ENCODE measurements around the gene ASMTL.

The ASMTL gene

DNA sequence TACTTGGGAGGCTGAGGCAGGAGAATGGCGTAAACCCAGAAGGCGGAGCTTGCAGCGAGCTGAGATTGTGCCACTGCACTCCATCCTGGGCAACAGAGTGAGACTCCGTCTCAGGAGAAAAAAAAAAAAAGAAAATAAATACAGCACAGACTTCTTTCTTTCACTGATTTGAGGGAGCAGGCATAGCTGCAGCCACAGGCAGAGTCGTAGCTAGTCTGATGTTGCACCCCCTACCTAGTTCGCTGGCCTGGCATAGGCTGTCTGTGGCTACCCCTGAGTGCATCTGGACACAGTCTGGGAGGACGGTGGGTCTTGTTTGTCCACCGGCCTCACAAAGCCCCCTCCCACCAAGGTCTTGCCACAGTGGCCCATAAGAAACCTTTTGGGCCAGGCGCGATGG, 94.7 kb downstream of the ASMTL start:
- H3K4me3 ChIP-seq: no peak overlapping the region
- H4K20me1 ChIP-seq: peaks cover 0 to 4% (median 0%) of the 10 kb centered on the region in 11 experiments; a peak in 1 of 22 replicates
- peaks cover 46 to 87% (median 75%) of the 10 kb centered on the region in 11 experiments for H3K36me3 ChIP-seq
- peaks cover 10 to 27% (median 22%) of the 10 kb centered on the region in 11 experiments for H3K9me3 ChIP-seq (replicated peaks in 1 of 11)
- H3K27me3 ChIP-seq: no peaks in the 10 kb centered on the region
- H3K4me2 ChIP-seq: no peak overlapping the region
- peaks cover 0 to 13% (median 10%) of the 10 kb centered on the region in 10 experiments; a peak in 17 of 20 replicates for H3K4me1 ChIP-seq
- TF ChIP-seq Cebpa-rat (IDR thresholded peaks at IDR 0.05): no peak
- no peak overlapping the region for H3K27ac ChIP-seq
- H3K9ac ChIP-seq: no peak overlapping the region

DNA sequence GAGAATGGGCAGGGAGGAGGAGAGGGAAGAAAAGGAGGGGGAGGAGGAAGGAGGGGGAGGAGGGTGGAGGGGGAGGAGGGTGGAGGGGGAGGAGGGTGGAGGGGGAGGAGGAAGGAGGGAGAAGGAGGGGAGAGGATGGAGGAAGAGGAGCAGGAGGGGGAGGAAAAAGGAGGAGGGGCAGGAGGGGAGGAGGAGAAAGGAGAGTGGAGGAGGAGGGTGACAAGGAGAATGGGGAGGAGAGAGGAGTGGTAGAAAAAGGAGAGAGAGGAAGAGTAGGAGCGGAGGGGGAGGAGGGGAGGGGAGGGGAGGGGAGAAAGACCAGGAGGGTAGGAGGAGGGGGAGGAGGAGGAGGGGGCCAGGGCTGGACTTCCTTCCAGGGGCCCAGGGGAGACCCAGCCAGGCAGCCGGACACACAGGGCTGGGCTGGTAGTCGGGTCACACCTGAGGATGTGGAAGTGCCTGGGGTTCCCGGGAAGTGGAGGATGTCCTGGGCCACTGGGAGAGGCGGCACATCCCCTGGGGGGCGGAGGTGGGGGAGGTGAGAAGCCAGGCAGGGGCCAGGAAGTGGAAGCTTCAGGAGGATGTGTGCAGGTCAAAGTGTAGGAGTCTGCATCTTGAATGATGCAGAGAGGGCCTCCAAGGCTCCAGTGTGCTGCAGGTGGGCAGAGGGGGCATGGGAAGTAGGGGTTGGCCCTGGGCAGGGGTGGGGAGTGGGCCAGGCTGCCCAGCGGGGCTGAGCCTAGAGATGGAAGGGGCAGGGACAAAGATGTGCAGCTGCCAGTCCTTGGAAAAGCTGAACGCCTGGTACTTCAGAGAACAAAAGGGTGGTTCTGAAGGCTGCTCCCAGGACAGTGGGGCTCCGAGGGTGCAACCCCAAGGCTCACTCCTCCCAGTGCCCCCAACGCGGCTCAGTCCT, 97.3 kb downstream of the ASMTL start:
- Histone ChIP-seq H3K4me2 (peak overlapping the region in 8 of 11 experiments; percentile 27 to 56 (median 46); a peak in 12 of 22 replicates), H3K4me1 (peaks cover 0 to 13% (median 10%) of the 10 kb centered on the region in 10 experiments; a peak in 17 of 20 replicates), H3K9me3 (replicated peaks in 1 of 11) (peaks cover 20 to 44% (median 36%) of the 10 kb centered on the region in 11 experiments), H4K20me1 (peaks cover 0 to 4% (median 0%) of the 10 kb centered on the region in 11 experiments; a peak in 1 of 22 replicates), H3K9ac (peak overlapping the region in 2 of 11 experiments; percentile 9 to 27; a peak in 1 of 22 replicates), H3K36me3 (peaks cover 57 to 87% (median 77%) of the 10 kb centered on the region in 11 experiments), H3K27ac (peak overlapping the region in 7 of 11 experiments; percentile 30 to 64 (median 45); a peak in 12 of 22 replicates), H3K27me3 (no peaks in the 10 kb centered on the region), H3K4me3 (no peak overlapping the region)
- TF ChIP-seq Cebpa-rat (IDR thresholded peaks at IDR 0.05): no peak

DNA sequence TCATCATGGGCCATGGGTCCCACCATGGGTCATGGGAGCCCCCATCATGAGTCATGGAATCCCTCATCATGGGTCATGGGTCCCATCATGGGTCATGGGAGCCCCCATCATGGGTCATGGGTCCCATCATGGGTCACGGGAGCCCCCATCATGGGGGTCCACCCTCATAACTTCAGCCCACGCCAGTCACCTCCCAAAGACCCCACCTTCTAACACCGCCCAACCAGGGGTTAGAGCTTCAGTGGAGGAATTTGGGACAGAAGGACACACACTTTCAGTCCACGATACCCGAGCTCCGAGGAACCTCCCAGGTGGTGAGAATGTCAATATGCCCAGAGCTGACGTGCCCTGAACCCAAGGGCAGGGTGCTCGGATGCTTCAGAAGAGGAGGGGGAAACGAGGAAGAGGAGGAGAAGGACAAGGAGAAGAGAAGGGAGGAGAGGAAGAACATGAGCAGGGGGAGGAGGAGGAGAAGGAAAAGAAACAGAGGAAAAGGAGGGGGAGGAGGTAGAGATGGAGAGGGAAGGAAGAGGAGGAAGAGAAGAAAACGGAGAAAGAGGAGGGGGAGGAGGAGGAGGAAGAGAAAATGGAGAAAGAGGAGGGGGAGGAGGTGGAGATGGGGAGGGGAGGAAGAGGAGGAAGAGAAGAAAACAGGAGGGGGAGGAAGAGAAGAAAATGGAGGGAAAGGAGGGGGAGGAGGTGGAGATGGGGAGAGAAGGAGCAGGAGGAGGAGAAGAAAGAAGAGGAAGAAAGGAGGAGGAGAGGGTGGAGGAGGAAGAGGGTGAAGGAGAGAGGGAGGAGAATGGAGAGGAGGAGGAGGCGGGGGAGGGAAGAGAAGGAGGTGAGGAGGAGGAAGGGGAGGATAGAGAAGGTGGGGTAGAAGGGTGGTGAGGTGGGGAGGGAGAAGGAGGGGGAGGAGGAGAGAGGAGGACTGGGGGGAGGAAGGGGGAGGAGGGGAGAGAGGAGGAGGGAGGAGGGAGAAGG, 98.4 kb downstream of the ASMTL start:
- H3K4me3 ChIP-seq: no peak overlapping the region
- no peak overlapping the region for H3K27ac ChIP-seq
- peaks cover 0 to 13% (median 10%) of the 10 kb centered on the region in 10 experiments; a peak in 17 of 20 replicates for H3K4me1 ChIP-seq
- H4K20me1 ChIP-seq: peaks cover 0 to 4% (median 0%) of the 10 kb centered on the region in 11 experiments; a peak in 1 of 22 replicates
- H3K4me2 ChIP-seq: peak overlapping the region in 3 of 11 experiments; percentile 15 to 44 (median 35); a peak in 4 of 22 replicates
- H3K9ac ChIP-seq: no peak overlapping the region
- H3K9me3 ChIP-seq (replicated peaks in 1 of 11): peaks cover 20 to 44% (median 36%) of the 10 kb centered on the region in 11 experiments
- peaks cover 59 to 87% (median 79%) of the 10 kb centered on the region in 11 experiments for H3K36me3 ChIP-seq
- no peak for TF ChIP-seq Cebpa-rat (IDR thresholded peaks at IDR 0.05)
- H3K27me3 ChIP-seq: no peaks in the 10 kb centered on the region
